ENCODE data around the gene C7orf25. TPM values are rescaled to one million over a fixed set of nuclear protein-coding genes. Genes with fewer than 3 reads are reported as not detected.

The C7orf25 gene
- total RNA-seq, 1 experiment from 2014 or later: 10.0 TPM

GRCh38 chr7:42876182-42877068, 35.4 kb downstream of the C7orf25 start:
- Histone ChIP-seq H3K4me3 (ENCODE audit: low read depth in 2 of 2, low read length in 2 of 2) (no peak overlapping the region), H3K27ac (ENCODE audit: low read length) (no peak overlapping the region), H3K9me3 (ENCODE audit: control insufficient read depth, insufficient read depth, low read depth, low read length) (no peaks in the 10 kb centered on the region), H3K36me3 (ENCODE audit: control insufficient read depth, insufficient read depth, low read length) (no peaks in the 10 kb centered on the region), H3K27me3 (ENCODE audit: control insufficient read depth, insufficient read depth, low read length) (no peaks in the 10 kb centered on the region; the same call in 1 of the 2 replicates), H3K4me1 (ENCODE audit: control insufficient read depth, insufficient read depth, low read length) (no peaks in the 10 kb centered on the region)
- in situ Hi-C loops (cut with HindIII; ENCODE audit: low pct_unique_long_range_greater_than_20kb, low sequenced_read_pairs): no loop called here
- intact Hi-C loops (cut with micrococcal nuclease; ENCODE audit: unreplicated experiment): loop anchor here (2.0 kb wide), 1 partner anchor 934 kb away; no protein-coding TSS in a partner anchor
- POLR2A ChIA-PET: interaction anchor here (0.5 kb wide), 1 partner anchor 1168 kb away, joined by 3 read pairs; the partner anchor contains the start of gene DBNL
- BruUV-seq (replicated peaks): no TSS peak
- CTCF ChIA-PET: interaction anchor here (0.5 to 2.0 kb wide), 6 partner anchors 8 to 936 kb away, joined by 3 to 19 read pairs (median 6); no protein-coding TSS in a partner anchor
- TF ChIP-seq TCF7L2 (IDR thresholded peaks at IDR 0.05; ENCODE audit: low read depth, low read length): no peak
- TF ChIP-seq CTCF (IDR thresholded peaks at IDR 0.05): peak; percentile 93
- peak; percentile 54 for DNase-seq (ENCODE audit: low read depth, low spot score)
- peak; percentile 91 for ATAC-seq

GRCh38 chr7:42869131-42870020, 42.5 kb downstream of the C7orf25 start:
- Histone ChIP-seq H3K27ac (ENCODE audit: low read length) (no peak overlapping the region), H3K36me3 (ENCODE audit: control insufficient read depth, insufficient read depth, low read length) (no peaks in the 10 kb centered on the region), H3K4me1 (ENCODE audit: control insufficient read depth, insufficient read depth, low read length) (no peaks in the 10 kb centered on the region), H3K9me3 (ENCODE audit: control insufficient read depth, insufficient read depth, low read depth, low read length) (no peaks in the 10 kb centered on the region), H3K4me3 (ENCODE audit: low read depth in 2 of 2, low read length in 2 of 2) (no peak overlapping the region), H3K27me3 (ENCODE audit: control insufficient read depth, insufficient read depth, low read length) (no peaks in the 10 kb centered on the region)
- no peak for ATAC-seq
- POLR2A ChIA-PET: no interaction called here
- no peak for DNase-seq (ENCODE audit: low read depth, low spot score)
- BruUV-seq (replicated peaks): no TSS peak
- CTCF ChIA-PET: no interaction called here
- in situ Hi-C loops (cut with HindIII; ENCODE audit: low pct_unique_long_range_greater_than_20kb, low sequenced_read_pairs): no loop called here
- intact Hi-C loops (cut with micrococcal nuclease; ENCODE audit: unreplicated experiment): no loop called here
- no peak for TF ChIP-seq TCF7L2 (IDR thresholded peaks at IDR 0.05; ENCODE audit: low read depth, low read length)
- no peak for TF ChIP-seq POLR2AphosphoS5 (IDR thresholded peaks at IDR 0.05; ENCODE audit: low read depth, low read length)
- TF ChIP-seq SIN3A (IDR thresholded peaks at IDR 0.05; ENCODE audit: borderline replicate concordance, insufficient read depth, low read depth, low read length): no peak
- no peak for TF ChIP-seq CTCF (IDR thresholded peaks at IDR 0.05)
- no peak for TF ChIP-seq REST (IDR thresholded peaks at IDR 0.05; ENCODE audit: insufficient read depth in 1 of 2, low read depth in 2 of 2, low read length in 1 of 2)
